H9 (cell line): Measurements from ENCODE around the gene TEX19. TPM values are rescaled to one million over a fixed set of nuclear protein-coding genes. Genes with fewer than 3 reads are reported as not detected.

ENCODE experiments used
- DNase-seq: peaks from one replicate; pipeline ENCODE4 v3.0.0-alpha.2; 2017
- H2AFZ ChIP-seq: one replicate; pipeline ENCODE4 v1.6.1; 2013; ENCODE audit warnings: mild to moderate bottlenecking, low read length, control low read depth, moderate library complexity
- H2AK5ac ChIP-seq: 2 replicates; pipeline ENCODE4 v1.6.1; 2013; ENCODE audit warnings: low read length, control low read depth, mixed read lengths; ENCODE audit not compliant: insufficient read length
- H2BK120ac ChIP-seq: one replicate; pipeline ENCODE4 v1.6.1; 2013; ENCODE audit warnings: low read depth, mild to moderate bottlenecking, low read length, control low read depth, inconsistent platforms; ENCODE audit not compliant: poor library complexity, severe bottlenecking
- H2BK12ac ChIP-seq: 2 replicates; pipeline ENCODE4 v1.6.1; 2013; ENCODE audit warnings: low read length, control low read depth, mixed read lengths, low read depth; ENCODE audit not compliant: insufficient read length
- H2BK15ac ChIP-seq: 2 replicates; pipeline ENCODE4 v1.6.1; 2013; ENCODE audit warnings: low read depth, low read length, control low read depth
- H2BK20ac ChIP-seq: one replicate; pipeline ENCODE4 v1.6.1; 2013; ENCODE audit warnings: low read depth, mild to moderate bottlenecking, low read length, control low read depth, inconsistent platforms; ENCODE audit not compliant: poor library complexity, severe bottlenecking
- H2BK5ac ChIP-seq: 2 replicates; pipeline ENCODE4 v1.6.1; 2013; ENCODE audit warnings: low read length, control low read depth, mixed read lengths; ENCODE audit not compliant: insufficient read length
- H3K14ac ChIP-seq: 2 replicates; pipeline ENCODE4 v1.6.1; 2013; ENCODE audit warnings: low read length, control low read depth; ENCODE audit not compliant: insufficient read depth
- H3K18ac ChIP-seq: 2 replicates; pipeline ENCODE4 v1.6.1; 2013; ENCODE audit warnings: low read depth, mild to moderate bottlenecking, mixed read lengths, low read length, control low read depth; ENCODE audit not compliant: insufficient read length
- H3K23ac ChIP-seq: 2 replicates; pipeline ENCODE4 v1.6.1; 2013; ENCODE audit warnings: low read length, control low read depth, mixed read lengths, low read depth; ENCODE audit not compliant: insufficient read length
- H3K23me2 ChIP-seq: 2 replicates; pipeline ENCODE4 v1.6.1; 2013; ENCODE audit warnings: low read depth, mild to moderate bottlenecking, mixed read lengths, low read length, control low read depth; ENCODE audit not compliant: insufficient read length, poor library complexity, severe bottlenecking
- H3K27ac ChIP-seq: 2 replicates; pipeline ENCODE4 v1.5.1; 2013; ENCODE audit warnings: low read length, control low read depth, mixed read lengths, low read depth; ENCODE audit not compliant: insufficient read length
- H3K27me3 ChIP-seq: 2 replicates; pipeline ENCODE4 v1.6.1; 2013; ENCODE audit warnings: low read length, control low read depth, inconsistent platforms; ENCODE audit not compliant: insufficient read depth
- H3K4ac ChIP-seq: 2 replicates; pipeline ENCODE4 v1.6.1; 2013; ENCODE audit warnings: low read depth, mild to moderate bottlenecking, control low read depth, inconsistent platforms, low read length, moderate library complexity
- H3K4me1 ChIP-seq: 2 replicates; pipeline ENCODE4 v1.6.1; 2013; ENCODE audit warnings: low read length, control low read depth, inconsistent platforms; ENCODE audit not compliant: insufficient read depth
- H3K4me2 ChIP-seq: 2 replicates; pipeline ENCODE4 v1.6.1; 2013; ENCODE audit warnings: low read length, control low read depth, mixed read lengths; ENCODE audit not compliant: insufficient read length, insufficient read depth
- H3K56ac ChIP-seq: 2 replicates; pipeline ENCODE4 v1.6.1; 2013; ENCODE audit warnings: low read depth, mild to moderate bottlenecking, mixed read lengths, low read length, control low read depth; ENCODE audit not compliant: insufficient read length
- H3K79me1 ChIP-seq: 2 replicates; pipeline ENCODE4 v1.6.1; 2013; ENCODE audit warnings: low read depth, mild to moderate bottlenecking, moderate library complexity, low read length, control low read depth, inconsistent platforms; ENCODE audit not compliant: insufficient read depth, poor library complexity, severe bottlenecking
- H3K79me2 ChIP-seq: 2 replicates; pipeline ENCODE4 v1.6.1; 2013; ENCODE audit warnings: low read length, control low read depth, inconsistent platforms; ENCODE audit not compliant: insufficient read depth
- H3K9ac ChIP-seq: 2 replicates; pipeline ENCODE4 v1.6.1; 2013; ENCODE audit warnings: low read length, control low read depth, mixed read lengths; ENCODE audit not compliant: insufficient read length; ENCODE audit errors: extremely low read depth
- H3K9me3 ChIP-seq: one replicate; pipeline ENCODE4 v1.6.1; 2013; ENCODE audit warnings: low read depth, low read length, inconsistent platforms; ENCODE audit not compliant: control insufficient read depth
- H3T11ph ChIP-seq: one replicate; pipeline ENCODE4 v1.6.1; 2013; ENCODE audit warnings: mild to moderate bottlenecking, low read length, control low read depth, inconsistent platforms
- H4K20me1 ChIP-seq: one replicate; pipeline ENCODE4 v1.6.1; 2013; ENCODE audit not compliant: control insufficient read depth, insufficient read length, insufficient read depth
- H4K5ac ChIP-seq: 2 replicates; pipeline ENCODE4 v1.6.1; 2013; ENCODE audit warnings: low read depth, mild to moderate bottlenecking, mixed read lengths, low read length, control low read depth; ENCODE audit not compliant: insufficient read length
- H4K8ac ChIP-seq: replicated peaks from 2 replicates; pipeline ENCODE4 v1.6.1; 2013; ENCODE audit warnings: low read length, control low read depth, mixed read lengths, low read depth; ENCODE audit not compliant: insufficient read length
- H4K91ac ChIP-seq: 2 replicates; pipeline ENCODE4 v1.6.1; 2013; ENCODE audit warnings: low read depth, mild to moderate bottlenecking, moderate library complexity, mixed read lengths, low read length, control low read depth; ENCODE audit not compliant: insufficient read length
- H3K27ac Mint-ChIP-seq, 3 experiments: 2 replicates in 2 of 3; 3 replicates in 1 of 3; pipeline ENCODE4 v1.8.0; 2020 to 2021; ENCODE audit warnings: mixed read lengths in 3 of 3, mild to moderate bottlenecking in 1 of 3, moderate library complexity in 1 of 3
- H3K27me3 Mint-ChIP-seq: 2 replicates; pipeline ENCODE4 v1.8.0; 2021; ENCODE audit warnings: low read depth, mild to moderate bottlenecking, moderate library complexity, mixed read lengths
- H3K36me3 Mint-ChIP-seq, 3 experiments: 2 replicates in 2 of 3; 3 replicates in 1 of 3; pipeline ENCODE4 v1.8.0; 2020 to 2021; ENCODE audit warnings: low read depth in 3 of 3, mixed read lengths in 3 of 3; ENCODE audit not compliant: insufficient read depth in 1 of 3
- H3K4me1 Mint-ChIP-seq, 2 experiments: 2 replicates each; pipeline ENCODE4 v1.8.0; 2020; ENCODE audit warnings: mixed read lengths in 2 of 2
- H3K4me3 Mint-ChIP-seq, 2 experiments: 2 replicates in 1 of 2; 3 replicates in 1 of 2; pipeline ENCODE4 v1.8.0; 2020 to 2021; ENCODE audit warnings: mild to moderate bottlenecking in 2 of 2, mixed read lengths in 2 of 2, moderate library complexity in 1 of 2
- H3K9me3 Mint-ChIP-seq, 2 experiments: 2 replicates in 1 of 2; 3 replicates in 1 of 2; pipeline ENCODE4 v1.8.0; 2020; ENCODE audit warnings: mild to moderate bottlenecking in 2 of 2, mixed read lengths in 2 of 2, moderate library complexity in 1 of 2
- CTCF ChIP-seq: fragments of 200-600 bp; sonication (generic); conservative IDR thresholded peaks from 3 replicates; pipeline ENCODE4 v1.8.0; 2021; ENCODE audit warnings: antibody characterized with exemption, mild to moderate bottlenecking
- WGBS: extraction: QIAGEN DNeasy Blood & Tissue Kit; methylation state at CpG from one replicate; pipeline ENCODE4 v1.1.7; 2013; ENCODE audit warnings: missing lambda C conversion rate, low lambda C conversion rate, mixed read lengths; ENCODE audit not compliant: insufficient read length; ENCODE audit errors: extremely low coverage; 5-methylcytosine and 5-hydroxymethylcytosine counted together
- total RNA-seq: library from RNA; stranded (reverse); gene quantifications from 2 replicates; pipeline ENCODE4 v1.2.1, GENCODE V29; 2021

Gene TEX19
- total RNA-seq, 1 experiment from 2014 or later: 1.4 TPM

- Histone ChIP-seq H4K8ac (no peak overlapping the region), H4K91ac (no peak overlapping the region), H2BK120ac (no peak overlapping the region), H3K18ac (no peak overlapping the region), H2BK5ac (no peak overlapping the region), H2AK5ac (no peak overlapping the region), H3K9me3 (no peaks in the 10 kb centered on the region), H4K20me1 (no peaks in the 10 kb centered on the region), H3K79me2 (no peaks in the 10 kb centered on the region), H2BK12ac (no peak overlapping the region), H2BK20ac (no peak overlapping the region), H3K27ac (no peak overlapping the region), H3T11ph (no peak overlapping the region), H3K9ac (no peak overlapping the region), H4K5ac (no peak overlapping the region), H2AFZ (no peak overlapping the region), H3K56ac (no peak overlapping the region), H3K23ac (no peak overlapping the region), H3K4me2 (no peak overlapping the region), H3K4ac (no peak overlapping the region), H3K14ac (no peak overlapping the region), H2BK15ac (no peak overlapping the region), H3K79me1 (no peaks in the 10 kb centered on the region), H3K27me3 (no peaks in the 10 kb centered on the region), H3K23me2 (no peaks in the 10 kb centered on the region), H3K4me1 (peaks cover 2% of the 10 kb centered on the region; the same call in 1 of the 2 replicates)
- Mint-ChIP-seq H3K4me3 (peak overlapping the region in 1 of 2 experiments; percentile 48; a peak in 2 of 5 replicates), H3K36me3 (no peaks in the 10 kb centered on the region), H3K9me3 (no peaks in the 10 kb centered on the region), H3K27ac (peak overlapping the region in 1 of 3 experiments; percentile 40; a peak in 1 of 7 replicates), H3K27me3 (peaks cover 13% of the 10 kb centered on the region), H3K4me1 (peaks cover 2 to 20% of the 10 kb centered on the region in 2 experiments)
- TF ChIP-seq CTCF: peak; percentile 22; the same call in 2 of the 3 replicates
- no CpG with 5 or more reads among the region's 20 CpGs for WGBS
- peak; percentile 81 for DNase-seq
These were observed 2.1 kb upstream of the TEX19 start for GRCh38 chr17:82356845-82357355.
